ENCODE results near the gene LAMP1.
A peak's percentile ranks its signal among the peaks of the same experiment; 100 is the strongest.
"Not testable (repeated sequence)": the region's sequence is repeated elsewhere in the genome, so short reads cannot be mapped to it uniquely, and the experiment has no call there.

LAMP1 gene

GRCh38 chr13:113296823-113297369, at the start of gene LAMP1:
Gene LAMP1, plus strand, starts transcription at chr13:113297239. Its CDS starts 196 bp downstream, at chr13:113297435.
- peak; percentile 96 for DNase-seq (ENCODE audit: low read depth)

GRCh38 chr13:113252516-113253095, 44.4 kb upstream of the LAMP1 start:
- no peak for DNase-seq (ENCODE audit: low read depth)

- DNase-seq (ENCODE audit: low read depth) = not testable (repeated sequence)
These were observed 39.1 kb upstream of the LAMP1 start for GRCh38 chr13:113257908-113258307.

- DNase-seq (ENCODE audit: low read depth) = no peak
These were observed 38.6 kb upstream of the LAMP1 start for GRCh38 chr13:113258321-113259054.

- DNase-seq (ENCODE audit: low read depth) = no peak
These were observed 36.0 kb upstream of the LAMP1 start for GRCh38 chr13:113260996-113261395.

GRCh38 chr13:113263016-113263415, 34.0 kb upstream of the LAMP1 start:
- DNase-seq (ENCODE audit: low read depth) = not testable (repeated sequence)

GRCh38 chr13:113267642-113268405, 29.2 kb upstream of the LAMP1 start:
- DNase-seq (ENCODE audit: low read depth) = no peak

GRCh38 chr13:113272031-113272430, 25.0 kb upstream of the LAMP1 start:
- DNase-seq (ENCODE audit: low read depth) = no peak

- no peak for DNase-seq (ENCODE audit: low read depth)
These were observed 24.3 kb upstream of the LAMP1 start for GRCh38 chr13:113272701-113273181.

GRCh38 chr13:113273321-113273720, 23.7 kb upstream of the LAMP1 start:
- no peak for DNase-seq (ENCODE audit: low read depth)

GRCh38 chr13:113273851-113274590, 23.0 kb upstream of the LAMP1 start:
- DNase-seq (ENCODE audit: low read depth) = no peak

- no peak for DNase-seq (ENCODE audit: low read depth)
These were observed 22.3 kb upstream of the LAMP1 start for GRCh38 chr13:113274721-113275120.

GRCh38 chr13:113275387-113275786, 21.7 kb upstream of the LAMP1 start:
- DNase-seq (ENCODE audit: low read depth) = peak; percentile 36

GRCh38 chr13:113280126-113280525, 16.9 kb upstream of the LAMP1 start:
- no peak for DNase-seq (ENCODE audit: low read depth)

- no peak for DNase-seq (ENCODE audit: low read depth)
These were observed 13.1 kb upstream of the LAMP1 start for GRCh38 chr13:113283904-113284303.

- no peak for DNase-seq (ENCODE audit: low read depth)
These were observed 8.2 kb upstream of the LAMP1 start for GRCh38 chr13:113288880-113289279.

GRCh38 chr13:113291129-113291528, 5.9 kb upstream of the LAMP1 start:
- DNase-seq (ENCODE audit: low read depth) = no peak

GRCh38 chr13:113292021-113292862, 4.8 kb upstream of the LAMP1 start:
- no peak for DNase-seq (ENCODE audit: low read depth)

- DNase-seq (ENCODE audit: low read depth) = no peak
These were observed 3.4 kb upstream of the LAMP1 start for GRCh38 chr13:113293686-113294085.

- no peak for DNase-seq (ENCODE audit: low read depth)
These were observed 1.3 kb upstream of the LAMP1 start for GRCh38 chr13:113295776-113296175.

Measured in fibroblast of the conjunctiva (primary cell).